ENCODE measurements around the gene AKNAD1.

DNA sequence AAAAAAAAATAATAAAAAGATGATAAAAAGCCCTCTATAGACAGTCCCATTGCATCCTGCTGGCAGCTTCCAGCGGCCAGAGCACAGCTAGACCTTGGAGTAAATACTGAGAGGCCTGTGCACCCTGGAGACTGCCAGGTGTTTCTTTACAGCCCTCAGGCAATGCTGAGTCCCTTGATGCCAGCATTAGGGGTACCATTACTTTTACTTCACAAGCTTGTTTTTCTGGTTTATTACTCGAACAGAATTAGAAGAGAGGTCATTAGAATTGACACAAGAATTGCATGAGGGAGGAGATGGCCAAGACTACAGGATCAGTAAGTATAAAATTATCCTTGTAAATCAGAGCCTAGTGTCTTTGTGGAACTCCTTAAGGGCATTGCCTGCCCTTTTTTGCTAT lies 43.6 kb downstream of the AKNAD1 start:
- TF ChIP-seq CTCF (IDR thresholded peaks at IDR 0.05) (no peak), EP300 (IDR thresholded peaks at IDR 0.05) (no peak), POLR2A (IDR thresholded peaks at IDR 0.05) (no peak)

Measured in tibial nerve (tissue), 4 donors.